ENCODE results near the gene AATF.

The AATF gene

GRCh38 chr17:36930583-36930900 lies 18.2 kb upstream of the AATF start:
- H3K4me3 ChIP-seq (replicated peaks; ENCODE audit: low read depth, low read length) = no peak overlapping the region
- no peak for TF ChIP-seq CTCF (IDR thresholded peaks at IDR 0.05; ENCODE audit: low read depth, low read length, missing control alignments)
- no peak for DNase-seq (ENCODE audit: extremely low read depth, low read depth)

- no peak overlapping the region for H3K4me3 ChIP-seq (replicated peaks; ENCODE audit: low read depth, low read length)
- TF ChIP-seq CTCF (IDR thresholded peaks at IDR 0.05; ENCODE audit: low read depth, low read length, missing control alignments) = no peak
- no peak for DNase-seq (ENCODE audit: extremely low read depth, low read depth)
These were observed 17.6 kb upstream of the AATF start for GRCh38 chr17:36931096-36931696.

- TF ChIP-seq CTCF (IDR thresholded peaks at IDR 0.05; ENCODE audit: low read depth, low read length, missing control alignments) = no peak
- no peak for DNase-seq (ENCODE audit: extremely low read depth, low read depth)
- H3K4me3 ChIP-seq (replicated peaks; ENCODE audit: low read depth, low read length) = no peak overlapping the region
These were observed 16.9 kb upstream of the AATF start for GRCh38 chr17:36931697-36932382.

DNA sequence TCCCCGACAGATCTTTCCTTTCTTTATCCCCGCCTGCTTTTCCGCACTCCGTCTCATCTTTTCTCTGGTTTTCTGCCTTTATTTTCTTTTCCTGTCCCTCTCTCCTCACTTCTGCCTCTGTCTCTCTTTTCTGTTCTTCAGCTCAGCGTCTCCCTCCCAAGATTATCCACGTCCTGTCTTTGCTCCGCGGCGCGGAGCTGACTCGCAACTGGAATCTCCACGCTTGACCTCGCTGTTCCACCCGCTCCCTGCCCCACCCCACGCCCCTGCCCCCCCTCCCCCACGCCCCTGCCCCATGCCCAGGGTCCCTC lies 16.4 kb upstream of the AATF start:
- TF ChIP-seq CTCF (IDR thresholded peaks at IDR 0.05; ENCODE audit: low read depth, low read length, missing control alignments) = no peak
- DNase-seq (ENCODE audit: extremely low read depth, low read depth) = no peak
- H3K4me3 ChIP-seq (replicated peaks; ENCODE audit: low read depth, low read length) = no peak overlapping the region

DNA sequence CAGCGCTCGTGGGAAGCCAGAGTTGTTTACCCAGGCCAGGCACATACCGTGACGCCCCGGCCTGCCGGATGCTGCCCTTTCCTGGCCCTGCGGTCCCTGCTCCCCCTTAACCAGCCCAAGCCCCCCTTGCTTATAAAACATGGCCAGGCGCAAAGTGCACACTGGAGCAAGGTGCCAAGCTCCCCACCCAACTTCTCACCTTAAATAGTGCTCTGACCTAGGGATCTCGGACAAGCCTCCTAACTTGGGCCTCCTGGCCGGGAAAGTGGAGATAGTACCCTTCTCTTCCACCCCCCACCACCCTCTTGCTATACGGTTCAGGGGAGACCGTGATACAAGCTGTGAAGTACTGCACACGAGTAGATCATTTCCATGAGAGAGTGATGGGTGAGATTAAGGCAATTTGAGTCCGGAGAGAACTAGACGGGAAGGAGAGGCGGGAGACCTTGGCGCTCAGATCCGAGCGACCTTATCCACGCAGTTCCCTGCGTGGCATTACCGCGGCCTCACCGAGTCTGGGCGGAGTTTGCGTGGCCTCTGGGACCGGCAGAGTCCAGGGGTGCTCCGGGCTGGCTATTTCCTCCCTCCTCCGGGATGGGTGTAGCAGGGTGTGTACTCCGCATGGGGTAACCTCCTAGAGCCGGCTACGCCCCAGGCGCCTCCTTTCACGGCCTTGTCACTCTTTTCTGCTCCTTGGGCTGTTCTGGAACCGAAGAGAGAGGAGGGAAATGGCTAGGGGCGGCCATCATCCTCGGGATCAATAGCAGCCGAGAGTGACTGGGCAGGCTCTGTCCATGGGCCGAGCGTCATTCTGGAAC lies 15.9 kb upstream of the AATF start:
- no peak for DNase-seq (ENCODE audit: extremely low read depth, low read depth)
- no peak overlapping the region for H3K4me3 ChIP-seq (replicated peaks; ENCODE audit: low read depth, low read length)
- TF ChIP-seq CTCF (IDR thresholded peaks at IDR 0.05; ENCODE audit: low read depth, low read length, missing control alignments) = no peak

DNA sequence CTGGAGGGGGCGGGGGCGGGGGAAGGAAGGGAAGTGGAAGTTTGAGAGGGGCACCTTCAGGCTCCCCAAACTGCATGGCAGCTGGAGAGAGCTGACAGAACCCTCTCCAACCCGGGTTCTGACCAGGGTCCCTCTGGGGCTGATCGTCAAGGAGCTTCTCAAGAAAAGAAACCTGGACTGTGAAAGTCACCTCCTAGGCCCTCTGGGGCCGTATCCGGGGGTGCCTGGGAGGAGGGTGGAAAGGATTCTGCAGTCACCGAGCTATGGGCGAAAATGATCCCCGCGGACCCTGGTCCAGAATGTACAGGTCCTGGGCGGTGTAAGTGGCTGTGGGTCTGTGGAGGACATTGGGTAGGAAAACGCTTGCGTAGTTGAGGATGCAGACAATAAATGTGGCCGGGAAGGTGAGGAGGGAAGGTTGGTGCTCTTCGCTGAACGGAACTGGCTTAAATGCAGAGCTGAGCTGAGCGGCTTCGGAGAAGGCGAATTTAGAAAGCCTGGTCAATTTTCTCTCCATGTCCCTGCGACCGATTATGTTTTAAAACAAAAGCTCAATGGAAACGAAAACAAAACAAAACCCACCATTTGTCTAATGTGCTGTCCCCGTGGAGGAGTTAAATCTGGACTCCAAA lies 15.1 kb upstream of the AATF start:
- no peak for TF ChIP-seq CTCF (IDR thresholded peaks at IDR 0.05; ENCODE audit: low read depth, low read length, missing control alignments)
- DNase-seq (ENCODE audit: extremely low read depth, low read depth) = no peak
- no peak overlapping the region for H3K4me3 ChIP-seq (replicated peaks; ENCODE audit: low read depth, low read length)

Measured in HFF-Myc (cell line).